Upper lobe of left lung (tissue), 6 donors: ENCODE measurements around the gene FMNL2. TPM values are rescaled to one million over a fixed set of nuclear protein-coding genes. Genes with fewer than 3 reads are reported as not detected.

ENCODE experiments used
- ATAC-seq, 2 donors: fragments of 200-7000 bp; cut with Tn5 transposase; one replicate each; pipeline ENCODE4 v1.9.1; 2022; ENCODE audit warnings: mild to moderate bottlenecking in 2 of 2, moderate library complexity in 2 of 2; ENCODE audit not compliant: low FRiP score in 2 of 2
- DNase-seq, 2 donors: peaks; one replicate each; pipeline ENCODE4 v3.0.0-alpha.2; 2019 to 2020
- H3K27ac ChIP-seq, 4 donors: fragments of 200-600 bp; sonication (generic); one replicate each; pipeline ENCODE4 v1.5.1; 2016 to 2019
- H3K27me3 ChIP-seq, 4 donors: fragments of 200-600 bp; sonication (generic); one replicate each; pipeline ENCODE4 v1.5.1; 2017 to 2019
- H3K36me3 ChIP-seq, 4 donors: fragments of 200-600 bp; sonication (generic); one replicate each; pipeline ENCODE4 v1.5.1; 2016 to 2019
- H3K4me1 ChIP-seq, 4 donors: fragments of 200-600 bp; sonication (generic); one replicate each; pipeline ENCODE4 v1.5.1; 2018 to 2019
- H3K4me3 ChIP-seq, 4 donors: fragments of 200-600 bp; sonication (generic); one replicate each; pipeline ENCODE4 v1.5.1; 2017 to 2019; ENCODE audit warnings: mild to moderate bottlenecking in 2 of 4, moderate library complexity in 1 of 4
- H3K9me3 ChIP-seq, 4 donors: fragments of 200-600 bp; sonication (generic); one replicate each; pipeline ENCODE4 v1.5.1; 2018 to 2019
- EP300 ChIP-seq, 4 donors: sonication (generic); formaldehyde crosslinking; IDR thresholded peaks; one replicate each; pipeline ENCODE4 v1.5.1; 2017; ENCODE audit warnings: antibody characterized with exemption in 4 of 4, control low read depth in 2 of 4
- POLR2A ChIP-seq, 4 donors: fragments of 450-650 bp; IDR thresholded peaks; one replicate each; pipeline ENCODE4 v1.5.1; 2016 to 2017; ENCODE audit warnings: antibody characterized with exemption in 4 of 4, mild to moderate bottlenecking in 2 of 4
- POLR2AphosphoS5 ChIP-seq, 2 donors: sonication (generic); formaldehyde crosslinking; IDR thresholded peaks; one replicate each; pipeline ENCODE4 v1.5.1; 2017; ENCODE audit warnings: antibody characterized with exemption in 2 of 2
- WGBS, 2 donors: methylation state at CpG; one replicate each; pipeline ENCODE4 v1.1.5; 2017 to 2018; 5-methylcytosine and 5-hydroxymethylcytosine counted together
- total RNA-seq, 6 donors: library from RNA; depleted of rRNA in 4 of 6; stranded (reverse); fragments of >200 nt in 4 of 6; gene quantifications; one replicate each; pipeline versions ENCODE4 v1.1.0 to v1.2.1, GENCODE V29; 2016 to 2021
- TF ChIP-seq, protein P1 (sequence below), 6 experiments: fragments of 450-650 bp in 4 of 6; fragments of 200-600 bp in 2 of 6; sonication (generic) in 2 of 6; IDR thresholded peaks; one replicate each; pipeline ENCODE4 v1.5.1; 2016 to 2019; ENCODE audit warnings: antibody characterized with exemption in 6 of 6
- donor health status: DM: no; HTN: no; CAD: no; lungs with moderate emphysema.
- donor health status: DM: no; HTN: yes; CAD: no; lungs with severe emphysema.

Gene FMNL2
- total RNA-seq, 6 donors from 2014 or later: 49.9 to 160 (median 66.9) TPM

DNA sequence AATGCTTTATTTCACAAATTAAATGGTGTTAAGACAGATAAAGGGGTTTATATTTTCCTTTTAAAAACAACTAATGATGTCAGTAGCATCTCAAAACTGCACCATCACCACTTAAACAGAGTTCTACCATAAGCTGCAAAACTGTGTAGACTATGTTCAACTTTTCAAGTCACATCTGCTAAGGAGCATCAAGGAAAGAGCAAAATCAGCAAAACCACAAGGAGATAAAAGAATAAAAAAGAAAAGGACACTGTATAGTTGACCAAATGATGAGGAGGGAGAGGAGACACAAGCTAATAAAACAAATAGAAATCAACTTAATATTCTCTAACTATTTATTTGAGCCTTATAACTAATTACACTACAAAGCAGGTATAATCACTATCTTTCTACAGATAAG is 348.4 kb downstream of the FMNL2 start:
- H3K4me3 ChIP-seq: no peak overlapping the region
- ATAC-seq: no peak
- no peaks in the 10 kb centered on the region for H3K4me1 ChIP-seq
- H3K27ac ChIP-seq: no peak overlapping the region
- TF ChIP-seq POLR2AphosphoS5 (IDR thresholded peaks at IDR 0.05): no peak
- TF ChIP-seq, protein P1, sequence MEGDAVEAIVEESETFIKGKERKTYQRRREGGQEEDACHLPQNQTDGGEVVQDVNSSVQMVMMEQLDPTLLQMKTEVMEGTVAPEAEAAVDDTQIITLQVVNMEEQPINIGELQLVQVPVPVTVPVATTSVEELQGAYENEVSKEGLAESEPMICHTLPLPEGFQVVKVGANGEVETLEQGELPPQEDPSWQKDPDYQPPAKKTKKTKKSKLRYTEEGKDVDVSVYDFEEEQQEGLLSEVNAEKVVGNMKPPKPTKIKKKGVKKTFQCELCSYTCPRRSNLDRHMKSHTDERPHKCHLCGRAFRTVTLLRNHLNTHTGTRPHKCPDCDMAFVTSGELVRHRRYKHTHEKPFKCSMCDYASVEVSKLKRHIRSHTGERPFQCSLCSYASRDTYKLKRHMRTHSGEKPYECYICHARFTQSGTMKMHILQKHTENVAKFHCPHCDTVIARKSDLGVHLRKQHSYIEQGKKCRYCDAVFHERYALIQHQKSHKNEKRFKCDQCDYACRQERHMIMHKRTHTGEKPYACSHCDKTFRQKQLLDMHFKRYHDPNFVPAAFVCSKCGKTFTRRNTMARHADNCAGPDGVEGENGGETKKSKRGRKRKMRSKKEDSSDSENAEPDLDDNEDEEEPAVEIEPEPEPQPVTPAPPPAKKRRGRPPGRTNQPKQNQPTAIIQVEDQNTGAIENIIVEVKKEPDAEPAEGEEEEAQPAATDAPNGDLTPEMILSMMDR (IDR thresholded peaks at IDR 0.05): no peak
- TF ChIP-seq POLR2A (IDR thresholded peaks at IDR 0.05): no peak
- no peak for TF ChIP-seq EP300 (IDR thresholded peaks at IDR 0.05)
- no peaks in the 10 kb centered on the region for H3K9me3 ChIP-seq
- H3K27me3 ChIP-seq: no peaks in the 10 kb centered on the region
- no peak for DNase-seq
- peaks cover 13 to 38% (median 14%) of the 10 kb centered on the region in 4 donors for H3K36me3 ChIP-seq

DNA sequence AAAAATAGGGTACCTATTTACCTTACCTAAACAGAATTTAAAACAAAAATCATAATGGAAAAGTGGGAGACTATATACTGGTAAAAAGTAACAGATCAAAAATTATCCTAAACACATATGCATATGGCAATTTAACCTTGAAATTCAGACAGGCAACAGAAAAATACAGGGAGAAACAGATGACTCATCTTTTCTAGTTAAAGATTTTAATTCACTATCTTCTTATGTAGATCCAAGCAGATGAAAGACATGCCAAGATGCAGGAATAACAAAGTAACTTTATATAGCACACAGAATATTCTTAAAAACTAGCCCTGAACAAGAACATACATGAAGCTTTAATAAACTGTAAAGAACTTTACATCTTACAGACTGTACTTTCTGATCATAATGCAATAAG is 351.3 kb downstream of the FMNL2 start:
- no peaks in the 10 kb centered on the region for H3K9me3 ChIP-seq
- no peak overlapping the region for H3K4me3 ChIP-seq
- peaks cover 0 to 9% (median under 1%) of the 10 kb centered on the region in 4 donors for H3K36me3 ChIP-seq
- no peak overlapping the region for H3K27ac ChIP-seq
- peaks cover 0 to 4% (median 0%) of the 10 kb centered on the region in 4 donors for H3K4me1 ChIP-seq
- DNase-seq: no peak
- H3K27me3 ChIP-seq: no peaks in the 10 kb centered on the region
- TF ChIP-seq POLR2AphosphoS5 (IDR thresholded peaks at IDR 0.05): no peak
- TF ChIP-seq POLR2A (IDR thresholded peaks at IDR 0.05): no peak
- TF ChIP-seq EP300 (IDR thresholded peaks at IDR 0.05): no peak
- TF ChIP-seq, protein P1 (IDR thresholded peaks at IDR 0.05): no peak
- no peak for ATAC-seq

DNA sequence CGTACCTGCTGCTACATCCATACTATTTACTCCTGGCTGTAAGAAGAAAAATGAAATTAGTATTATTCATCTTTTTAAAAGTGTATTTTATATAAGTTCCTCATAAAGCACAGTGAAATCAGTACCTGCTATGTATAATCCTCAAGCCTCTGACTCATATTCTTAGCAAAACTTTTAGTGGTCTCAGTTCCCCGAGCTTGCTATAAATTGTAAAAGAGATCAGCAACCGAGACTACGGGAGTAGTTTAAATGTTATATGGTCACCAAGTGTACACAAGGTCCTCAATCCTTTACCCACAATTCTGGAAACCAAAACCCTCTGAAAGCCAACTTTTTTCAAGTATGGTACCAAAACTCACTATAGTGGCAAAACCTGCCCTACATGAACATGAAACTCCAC is 358.1 kb downstream of the FMNL2 start:
- H3K4me1 ChIP-seq: peaks cover 0 to 18% (median 4%) of the 10 kb centered on the region in 4 donors
- TF ChIP-seq, protein P1 (IDR thresholded peaks at IDR 0.05): no peak
- TF ChIP-seq EP300 (IDR thresholded peaks at IDR 0.05): no peak
- no peak for TF ChIP-seq POLR2AphosphoS5 (IDR thresholded peaks at IDR 0.05)
- no peak for TF ChIP-seq POLR2A (IDR thresholded peaks at IDR 0.05)
- no peak for ATAC-seq

DNA sequence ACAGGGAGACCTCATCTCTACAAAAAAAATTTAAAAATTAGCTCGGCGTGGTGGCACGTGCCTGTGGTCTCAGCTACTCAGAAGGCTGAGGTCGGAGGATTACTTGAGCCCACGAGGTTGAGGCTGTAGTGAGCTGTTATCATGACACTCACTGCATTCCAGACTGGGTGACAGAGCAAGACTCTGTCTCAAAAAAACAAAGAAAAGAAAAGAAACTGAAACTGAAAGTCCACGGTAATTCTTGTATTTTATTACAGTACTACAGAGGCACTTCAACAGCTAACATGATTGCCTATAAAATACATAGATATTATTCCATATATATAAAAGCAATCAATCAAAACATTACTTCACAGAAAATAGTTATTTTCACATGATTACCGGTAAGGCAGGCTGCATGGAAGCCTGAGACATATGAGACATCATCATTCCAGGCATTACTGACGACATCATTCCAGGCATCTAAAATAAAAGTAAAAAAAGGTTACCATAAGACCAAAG is 359.2 kb downstream of the FMNL2 start:
- Histone ChIP-seq H3K4me1 (peaks cover 0 to 18% (median 7%) of the 10 kb centered on the region in 4 donors), H3K27me3 (no peaks in the 10 kb centered on the region), H3K27ac (peak overlapping the region; percentile 10 to 79 (median 46)), H3K9me3 (no peaks in the 10 kb centered on the region), H3K4me3 (peak overlapping the region in 3 of 4 donors; percentile 10 to 39 (median 35)), H3K36me3 (peaks cover 0 to 18% (median 5%) of the 10 kb centered on the region in 4 donors)
- 40 to 43% methylated on average over 8 of the region's 8 CpGs for WGBS, 2 donors
- TF ChIP-seq POLR2A (IDR thresholded peaks at IDR 0.05) (no peak), EP300 (IDR thresholded peaks at IDR 0.05) (no peak), POLR2AphosphoS5 (IDR thresholded peaks at IDR 0.05) (no peak)
- TF ChIP-seq, protein P1 (IDR thresholded peaks at IDR 0.05): no peak
- no peak for DNase-seq
- ATAC-seq: peak in 1 of 2 donors; percentile 87

More for the DNA sequence above, 358.1 kb downstream of the FMNL2 start:
- no peak for DNase-seq
- H3K27me3 ChIP-seq: no peaks in the 10 kb centered on the region
- no peak overlapping the region for H3K27ac ChIP-seq
- 87 to 92% methylated on average over 4 of the region's 4 CpGs for WGBS, 2 donors
- peaks cover 0 to 20% (median 5%) of the 10 kb centered on the region in 4 donors for H3K36me3 ChIP-seq
- H3K9me3 ChIP-seq: no peaks in the 10 kb centered on the region
- no peak overlapping the region for H3K4me3 ChIP-seq

DNA sequence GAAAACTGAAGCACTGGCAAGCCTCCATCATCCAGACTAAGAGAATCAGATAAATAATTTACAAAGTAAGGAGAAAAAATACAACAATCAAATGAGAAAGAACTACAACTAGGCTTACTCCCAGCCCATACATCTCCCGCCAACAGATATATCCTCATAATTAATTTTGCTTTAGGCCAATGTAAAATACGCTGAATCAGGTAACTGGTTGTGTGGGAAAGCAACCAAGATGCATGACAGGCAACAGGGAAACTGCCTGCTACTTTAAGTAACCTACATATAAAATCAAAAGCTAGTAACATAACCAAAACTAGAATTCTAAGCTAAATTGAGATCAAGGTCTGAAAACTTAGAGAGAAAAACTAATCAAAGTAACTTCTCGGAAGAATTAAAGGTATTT is 360.8 kb downstream of the FMNL2 start:
- Histone ChIP-seq H3K9me3 (no peaks in the 10 kb centered on the region), H3K4me1 (peaks cover 0 to 18% (median 6%) of the 10 kb centered on the region in 4 donors), H3K27ac (no peak overlapping the region), H3K4me3 (no peak overlapping the region), H3K27me3 (no peaks in the 10 kb centered on the region), H3K36me3 (peaks cover 0 to 18% (median 5%) of the 10 kb centered on the region in 4 donors)
- 96 to 97% methylated on average over 3 of the region's 3 CpGs for WGBS, 2 donors
- ATAC-seq (no peak), DNase-seq (no peak)
- TF ChIP-seq, protein P1 (IDR thresholded peaks at IDR 0.05): no peak
- TF ChIP-seq POLR2AphosphoS5 (IDR thresholded peaks at IDR 0.05): no peak
- no peak for TF ChIP-seq POLR2A (IDR thresholded peaks at IDR 0.05)
